ENCODE results near the gene ACVR1. TPM values are rescaled to one million over a fixed set of nuclear protein-coding genes. Genes with fewer than 3 reads are reported as not detected.

Gene ACVR1
- total and polyA plus RNA-seq, 9 of the 15 experiments (the other 6 are each of a cell fraction or from before 2014, with no cell fraction given) = 3.8 to 14.3 (median 6.9) TPM

DNA sequence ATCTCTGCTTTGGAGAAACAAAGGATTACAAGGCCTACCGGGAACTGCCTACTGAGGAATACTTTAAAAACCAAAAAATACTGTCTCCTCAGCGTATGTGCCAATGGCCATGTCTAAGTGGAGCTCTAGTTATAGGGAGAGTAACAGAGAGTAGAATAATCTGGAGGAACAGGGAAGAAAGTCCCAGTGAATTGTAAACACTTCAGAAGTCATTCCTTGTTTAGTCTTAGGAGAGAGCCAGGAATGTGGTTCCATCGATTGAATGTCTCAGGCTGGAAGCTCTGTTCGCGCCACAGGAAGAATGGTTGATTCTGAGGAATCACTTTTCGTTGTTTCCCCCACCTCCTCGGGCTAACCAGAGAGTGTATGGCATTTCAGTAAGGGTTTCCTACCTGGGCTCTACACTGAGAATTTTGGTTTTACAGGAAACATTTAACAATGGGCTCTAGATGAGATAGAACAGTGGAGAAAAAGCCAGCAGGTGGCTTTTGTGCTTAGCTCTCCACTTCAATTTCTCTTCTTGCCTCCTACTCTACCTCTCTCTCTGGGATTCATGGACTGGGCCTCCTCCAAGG, 88.7 kb downstream of the ACVR1 start:
- Histone ChIP-seq H3K36me3 (ENCODE audit: control insufficient read depth, insufficient read depth, low read length) (peaks cover 11% of the 10 kb centered on the region; the same call in 2 of the 3 replicates), H3K79me2 (ENCODE audit: control insufficient read depth, insufficient read depth, low read length) (peaks cover 3% of the 10 kb centered on the region; the same call in 1 of the 3 replicates), H3K4me1 (replicated peaks in 1 of 2; ENCODE audit: control insufficient read depth in 2 of 2, insufficient read depth in 2 of 2, low read length in 2 of 2) (peaks cover 22 to 71% of the 10 kb centered on the region in 2 experiments), H3K27me3 (ENCODE audit: control insufficient read depth in 2 of 2, insufficient read depth in 2 of 2, low read length in 2 of 2) (no peaks in the 10 kb centered on the region), H3K27ac (ENCODE audit: extremely low read depth, low read depth, low read length) (peak overlapping the region; percentile 85), H3K9ac (ENCODE audit: insufficient read depth in 1 of 2, low read depth in 2 of 2, low read length in 2 of 2) (peak overlapping the region; percentile 47 to 69; a peak in 3 of 4 replicates), H3K9me3 (replicated peaks; ENCODE audit: control insufficient read depth, insufficient read depth, low read depth, low read length) (no peaks in the 10 kb centered on the region; the same call in 1 of the 2 replicates), H3K4me3 (no peak overlapping the region), H4K20me1 (replicated peaks; ENCODE audit: control insufficient read depth, insufficient read depth, low read length) (no peaks in the 10 kb centered on the region), H3K9me1 (ENCODE audit: control insufficient read depth, insufficient read depth, low read length) (no peaks in the 10 kb centered on the region), H3K4me2 (ENCODE audit: insufficient read depth, low read length) (peak overlapping the region; percentile 51), H2AFZ (ENCODE audit: low read depth, low read length) (peak overlapping the region; percentile 55; the same call in 1 of the 2 replicates)
- TSS peak; percentile 73 for BruUV-seq (replicated peaks)
- intact Hi-C loops (cut with micrococcal nuclease) = no loop called here
- in situ Hi-C loops (cut with MboI) = no loop called here
- POLR2A ChIA-PET = interaction anchor here (0.7 to 2.1 kb wide), 6 partner anchors 19 to 1265 kb away, joined by 3 to 5 read pairs (median 3); no protein-coding TSS in a partner anchor
- TF ChIP-seq ETV1 (tag; conservative IDR thresholded peaks at IDR 0.05; ENCODE audit: low read depth) (0 out of 2 replicates have a peak, but pooled peaks have one; percentile 36), ZNF175 (CRISPR knock-in tag; IDR thresholded peaks at IDR 0.05; ENCODE audit: low read depth) (0 out of 2 replicates have a peak, but pooled peaks have one; percentile 13), ZFX (CRISPR knock-in tag; IDR thresholded peaks at IDR 0.05) (peak; percentile 36; the same call in 1 of the 2 replicates), NR4A1 (CRISPR knock-in tag; IDR thresholded peaks at IDR 0.05) (no peak), NR4A1 (tag; IDR thresholded peaks at IDR 0.05) (peak; percentile 59; the same call in 1 of the 2 replicates), EWSR1 (IDR thresholded peaks at IDR 0.05; ENCODE audit: borderline replicate concordance, low read depth, partially characterized antibody) (no peak), BRF1 (IDR thresholded peaks at IDR 0.05; ENCODE audit: borderline replicate concordance, extremely low read depth, insufficient read length) (no peak), ZNF444 (CRISPR knock-in tag; IDR thresholded peaks at IDR 0.05) (no peak), RHOXF2B (CRISPR knock-in tag; conservative IDR thresholded peaks at IDR 0.05) (peak; percentile 56; the same call in 1 of the 2 replicates), HDAC1 (IDR thresholded peaks at IDR 0.05) (no peak), ZNF311 (CRISPR knock-in tag; IDR thresholded peaks at IDR 0.05) (0 out of 2 replicates have a peak, but pooled peaks have one; percentile 9), HDGF (IDR thresholded peaks at IDR 0.05) (0 out of 2 replicates have a peak, but pooled peaks have one; percentile 32)
- TF ChIP-seq, protein P1, sequence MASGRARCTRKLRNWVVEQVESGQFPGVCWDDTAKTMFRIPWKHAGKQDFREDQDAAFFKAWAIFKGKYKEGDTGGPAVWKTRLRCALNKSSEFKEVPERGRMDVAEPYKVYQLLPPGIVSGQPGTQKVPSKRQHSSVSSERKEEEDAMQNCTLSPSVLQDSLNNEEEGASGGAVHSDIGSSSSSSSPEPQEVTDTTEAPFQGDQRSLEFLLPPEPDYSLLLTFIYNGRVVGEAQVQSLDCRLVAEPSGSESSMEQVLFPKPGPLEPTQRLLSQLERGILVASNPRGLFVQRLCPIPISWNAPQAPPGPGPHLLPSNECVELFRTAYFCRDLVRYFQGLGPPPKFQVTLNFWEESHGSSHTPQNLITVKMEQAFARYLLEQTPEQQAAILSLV (tag; IDR thresholded peaks at IDR 0.05) = peak; percentile 20; the same call in 1 of the 2 replicates
- TF ChIP-seq, protein P2, sequence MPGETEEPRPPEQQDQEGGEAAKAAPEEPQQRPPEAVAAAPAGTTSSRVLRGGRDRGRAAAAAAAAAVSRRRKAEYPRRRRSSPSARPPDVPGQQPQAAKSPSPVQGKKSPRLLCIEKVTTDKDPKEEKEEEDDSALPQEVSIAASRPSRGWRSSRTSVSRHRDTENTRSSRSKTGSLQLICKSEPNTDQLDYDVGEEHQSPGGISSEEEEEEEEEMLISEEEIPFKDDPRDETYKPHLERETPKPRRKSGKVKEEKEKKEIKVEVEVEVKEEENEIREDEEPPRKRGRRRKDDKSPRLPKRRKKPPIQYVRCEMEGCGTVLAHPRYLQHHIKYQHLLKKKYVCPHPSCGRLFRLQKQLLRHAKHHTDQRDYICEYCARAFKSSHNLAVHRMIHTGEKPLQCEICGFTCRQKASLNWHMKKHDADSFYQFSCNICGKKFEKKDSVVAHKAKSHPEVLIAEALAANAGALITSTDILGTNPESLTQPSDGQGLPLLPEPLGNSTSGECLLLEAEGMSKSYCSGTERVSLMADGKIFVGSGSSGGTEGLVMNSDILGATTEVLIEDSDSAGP (CRISPR knock-in tag; IDR thresholded peaks at IDR 0.05) = 0 out of 2 replicates have a peak, but pooled peaks have one; percentile 7
- TF ChIP-seq, protein P3, sequence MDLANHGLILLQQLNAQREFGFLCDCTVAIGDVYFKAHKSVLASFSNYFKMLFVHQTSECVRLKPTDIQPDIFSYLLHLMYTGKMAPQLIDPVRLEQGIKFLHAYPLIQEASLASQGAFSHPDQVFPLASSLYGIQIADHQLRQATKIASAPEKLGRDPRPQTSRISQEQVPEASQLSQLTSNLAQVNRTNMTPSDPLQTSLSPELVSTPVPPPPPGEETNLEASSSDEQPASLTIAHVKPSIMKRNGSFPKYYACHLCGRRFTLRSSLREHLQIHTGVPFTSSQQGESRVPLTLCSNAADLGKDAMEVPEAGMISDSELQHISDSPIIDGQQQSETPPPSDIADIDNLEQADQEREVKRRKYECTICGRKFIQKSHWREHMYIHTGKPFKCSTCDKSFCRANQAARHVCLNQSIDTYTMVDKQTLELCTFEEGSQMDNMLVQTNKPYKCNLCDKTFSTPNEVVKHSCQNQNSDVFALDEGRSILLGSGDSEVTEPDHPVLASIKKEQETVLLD (IDR thresholded peaks at IDR 0.05) = no peak
- ATAC-seq (no peak), DNase-seq (ENCODE audit: extremely low read depth in 1 of 4, low spot score in 3 of 4) (peak in 1 of 4 experiments; percentile 17), FAIRE-seq (no peak)
- WGBS (ENCODE audit: insufficient coverage, low coverage, missing lambda C conversion rate) = 50% methylated on average over 7 of the region's 7 CpGs
- CTCF ChIA-PET (ENCODE audit: low intra/inter-chr PET ratio) = interaction anchor here (1.0 kb wide), 1 partner anchor 221 kb away, joined by 5 read pairs; no protein-coding TSS in a partner anchor

All from K562 (cell line).